Bronchial epithelial cell (primary cell): ENCODE results near the gene ANO1. TPM values are rescaled to one million over a fixed set of nuclear protein-coding genes. Genes with fewer than 3 reads are reported as not detected.

Experiments
- DNase-seq: peaks from one replicate; pipeline ENCODE4 v3.0.0-alpha.2; 2010; ENCODE audit warnings: low read depth
- FAIRE-seq: peaks from 2 replicates; lab custom pipeline; 2011; peaks lifted over from hg19 to GRCh38; lab: Jason Lieb, UNC
- H3K27me3 ChIP-seq: 2 replicates; pipeline ENCODE4 v1.5.1; 2011; ENCODE audit warnings: low read length; ENCODE audit not compliant: control insufficient read depth, insufficient read depth
- H3K36me3 ChIP-seq: 2 replicates; pipeline ENCODE4 v1.5.1; 2011; ENCODE audit warnings: low read length; ENCODE audit not compliant: control insufficient read depth, insufficient read depth
- H3K4me3 ChIP-seq: 2 replicates; pipeline ENCODE4 v1.5.1; 2011; ENCODE audit warnings: mild to moderate bottlenecking, low read depth, low read length, control low read depth
- total RNA-seq: library from RNA; depleted of rRNA; stranded (reverse); fragments of >200 nt; gene quantifications from 2 replicates; pipeline ENCODE4 v1.2.1, GENCODE V29; 2014
- TF ChIP-seq, protein P1 (sequence below): IDR thresholded peaks from 2 replicates; pipeline ENCODE4 v1.5.1; 2011; ENCODE audit warnings: mild to moderate bottlenecking, moderate library complexity, low read length, control low read depth, inconsistent platforms; ENCODE audit not compliant: insufficient read depth, severe bottlenecking

The ANO1 gene
- total RNA-seq, 1 donor from 2014 or later: 1.3 TPM

DNA sequence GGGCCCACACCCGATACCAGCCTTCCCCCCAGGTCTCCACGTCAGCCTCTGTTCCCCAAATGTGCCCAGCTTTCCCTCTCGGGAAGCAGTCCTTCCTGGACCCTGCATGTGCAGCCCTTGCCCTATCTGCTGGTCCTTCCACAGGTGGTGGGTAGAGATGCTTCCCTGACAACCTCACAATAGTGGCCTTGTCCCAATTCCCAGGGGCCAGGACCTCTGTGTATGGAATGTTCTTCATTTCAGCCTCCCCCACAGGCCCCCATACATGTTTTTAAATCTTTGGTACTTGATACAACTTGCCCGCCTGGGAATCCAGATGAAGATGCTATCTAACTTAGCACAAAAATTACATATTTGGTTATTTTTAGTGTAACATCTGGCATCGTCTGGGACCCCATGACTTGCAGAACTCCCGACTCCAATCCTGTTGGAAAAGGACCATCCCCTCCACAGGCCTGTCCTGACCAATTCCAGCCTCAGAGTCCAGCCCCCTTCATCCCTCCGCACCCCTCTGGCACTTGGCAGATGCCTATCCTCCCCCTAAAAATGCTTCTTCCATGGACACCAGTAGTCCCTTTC, 39.5 kb downstream of the ANO1 start:
- TF ChIP-seq, protein P1, sequence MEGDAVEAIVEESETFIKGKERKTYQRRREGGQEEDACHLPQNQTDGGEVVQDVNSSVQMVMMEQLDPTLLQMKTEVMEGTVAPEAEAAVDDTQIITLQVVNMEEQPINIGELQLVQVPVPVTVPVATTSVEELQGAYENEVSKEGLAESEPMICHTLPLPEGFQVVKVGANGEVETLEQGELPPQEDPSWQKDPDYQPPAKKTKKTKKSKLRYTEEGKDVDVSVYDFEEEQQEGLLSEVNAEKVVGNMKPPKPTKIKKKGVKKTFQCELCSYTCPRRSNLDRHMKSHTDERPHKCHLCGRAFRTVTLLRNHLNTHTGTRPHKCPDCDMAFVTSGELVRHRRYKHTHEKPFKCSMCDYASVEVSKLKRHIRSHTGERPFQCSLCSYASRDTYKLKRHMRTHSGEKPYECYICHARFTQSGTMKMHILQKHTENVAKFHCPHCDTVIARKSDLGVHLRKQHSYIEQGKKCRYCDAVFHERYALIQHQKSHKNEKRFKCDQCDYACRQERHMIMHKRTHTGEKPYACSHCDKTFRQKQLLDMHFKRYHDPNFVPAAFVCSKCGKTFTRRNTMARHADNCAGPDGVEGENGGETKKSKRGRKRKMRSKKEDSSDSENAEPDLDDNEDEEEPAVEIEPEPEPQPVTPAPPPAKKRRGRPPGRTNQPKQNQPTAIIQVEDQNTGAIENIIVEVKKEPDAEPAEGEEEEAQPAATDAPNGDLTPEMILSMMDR: no peak
- no peak for DNase-seq
- no peaks in the 10 kb centered on the region for H3K36me3 ChIP-seq
- no peak for FAIRE-seq
- H3K4me3 ChIP-seq: no peak overlapping the region
- H3K27me3 ChIP-seq: no peaks in the 10 kb centered on the region

DNA sequence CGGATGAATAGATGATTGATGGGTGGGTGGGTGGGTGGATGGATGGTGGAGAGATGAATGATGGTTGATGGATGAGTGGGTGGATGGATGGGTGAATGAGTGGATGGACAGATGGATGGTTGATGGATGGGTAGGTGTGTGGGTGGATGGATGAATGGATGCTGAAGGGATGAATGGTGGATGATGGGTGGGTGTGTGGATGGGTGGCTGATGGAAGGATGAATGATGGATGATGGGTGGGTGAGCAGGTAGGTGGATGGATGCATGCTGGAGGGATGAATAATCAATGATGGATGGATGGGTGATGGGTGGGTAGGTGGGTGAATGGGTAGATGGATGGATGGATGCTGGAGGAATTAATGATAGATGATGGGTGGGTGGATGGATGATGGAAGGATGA, 40.5 kb downstream of the ANO1 start:
- Histone ChIP-seq H3K4me3 (no peak overlapping the region), H3K36me3 (no peaks in the 10 kb centered on the region), H3K27me3 (no peaks in the 10 kb centered on the region)
- FAIRE-seq: no peak
- TF ChIP-seq, protein P1: no peak
- DNase-seq: no peak

DNA sequence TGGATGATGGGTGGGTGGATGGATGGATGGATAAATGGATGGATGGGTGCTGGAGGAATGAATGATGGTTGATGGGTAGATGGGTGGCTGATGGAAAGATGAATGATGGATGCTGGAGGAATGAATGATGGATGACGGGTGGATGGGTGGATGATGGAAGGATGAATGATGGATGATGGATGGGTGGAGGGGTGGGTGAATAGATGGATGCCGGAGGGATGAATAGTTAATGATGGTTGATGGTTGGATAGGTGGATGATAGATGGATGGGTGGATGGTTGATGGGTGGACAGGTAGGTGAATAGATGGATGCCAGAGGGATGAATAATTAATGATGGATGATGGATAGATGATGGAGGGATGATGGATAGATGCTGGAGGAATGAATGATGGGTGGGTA, 41.4 kb downstream of the ANO1 start:
- no peak overlapping the region for H3K4me3 ChIP-seq
- H3K36me3 ChIP-seq: no peaks in the 10 kb centered on the region
- TF ChIP-seq, protein P1: no peak
- DNase-seq (no peak), FAIRE-seq (no peak)
- no peaks in the 10 kb centered on the region for H3K27me3 ChIP-seq

DNA sequence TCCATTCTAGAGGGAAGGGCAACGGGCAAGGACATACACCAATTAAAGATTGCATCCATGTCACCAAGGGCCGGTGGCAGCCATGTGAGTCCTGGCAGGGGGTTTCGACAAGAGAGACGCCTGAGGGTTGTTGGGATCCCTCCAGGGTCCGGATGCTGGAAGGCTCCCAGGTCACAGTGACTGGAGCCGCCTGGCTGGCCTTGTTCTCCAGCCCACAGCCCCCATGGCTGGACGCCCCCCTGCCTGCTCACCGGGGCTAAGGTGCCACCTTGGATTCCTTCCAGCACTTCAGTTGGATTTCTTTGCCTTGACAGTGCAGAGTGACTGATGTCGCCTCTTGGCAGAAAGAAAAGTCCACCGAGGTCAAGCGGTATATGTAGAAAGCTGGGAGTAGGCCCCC, 42.6 kb downstream of the ANO1 start:
- no peak for DNase-seq
- no peak overlapping the region for H3K4me3 ChIP-seq
- no peaks in the 10 kb centered on the region for H3K27me3 ChIP-seq
- TF ChIP-seq, protein P1: no peak
- no peak for FAIRE-seq
- no peaks in the 10 kb centered on the region for H3K36me3 ChIP-seq

DNA sequence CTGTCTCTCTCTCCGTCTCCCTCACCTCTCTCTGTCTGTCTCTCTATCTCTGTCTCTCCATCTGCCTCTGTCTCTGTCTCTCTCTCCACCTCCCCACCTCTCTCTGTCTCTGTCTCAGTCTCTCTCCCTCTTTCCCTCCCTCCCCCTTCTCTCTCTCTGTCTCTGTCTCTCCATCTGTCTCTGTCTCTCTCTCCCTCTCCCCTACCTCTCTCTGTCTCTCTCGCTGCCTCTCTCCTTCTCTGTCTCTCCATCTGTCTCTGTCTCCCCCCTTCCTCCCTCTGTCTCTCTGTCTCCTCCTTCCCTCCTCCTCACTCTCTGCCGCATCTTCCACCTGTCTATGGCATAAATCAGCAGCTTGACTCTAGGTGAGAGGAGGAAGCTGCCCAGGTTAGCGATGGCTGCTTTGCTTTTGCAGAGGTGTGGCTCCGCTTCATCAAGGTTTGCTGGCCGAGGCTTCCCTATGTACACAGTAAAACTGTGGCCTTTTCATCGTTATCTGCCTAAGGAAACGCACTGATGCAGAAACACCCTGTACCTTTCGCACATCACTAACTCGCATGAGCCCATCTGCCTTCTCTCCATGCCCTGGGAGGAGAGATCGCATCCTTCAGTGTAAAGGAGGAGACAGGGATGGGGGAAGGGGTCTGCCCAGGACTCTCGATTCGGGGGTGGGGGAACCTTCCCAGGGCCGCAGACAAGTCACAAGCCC, 44.5 kb downstream of the ANO1 start:
- no peak overlapping the region for H3K4me3 ChIP-seq
- H3K27me3 ChIP-seq: no peaks in the 10 kb centered on the region
- no peak for FAIRE-seq
- TF ChIP-seq, protein P1: no peak
- DNase-seq: no peak
- H3K36me3 ChIP-seq: no peaks in the 10 kb centered on the region
